NCI-H82 (cell line): ENCODE data around the gene NR2F1-AS1.
"Not testable (repeated sequence)": the region's sequence is repeated elsewhere in the genome, so short reads cannot be mapped to it uniquely, and the experiment has no call there.

Source experiments
- DNase-seq: peaks from one replicate; lab custom pipeline; 2025; lab: John Stamatoyannopoulos, UW

The NR2F1-AS1 gene

GRCh38 chr5:93430118-93430517, 150.9 kb downstream of the NR2F1-AS1 start:
- no peak for DNase-seq

GRCh38 chr5:93428868-93429267, 152.2 kb downstream of the NR2F1-AS1 start:
- DNase-seq = no peak

GRCh38 chr5:93427316-93427715, 153.7 kb downstream of the NR2F1-AS1 start:
- DNase-seq = no peak

GRCh38 chr5:93425096-93425495, 155.9 kb downstream of the NR2F1-AS1 start:
- no peak for DNase-seq

- no peak for DNase-seq
These were observed 157.7 kb downstream of the NR2F1-AS1 start for GRCh38 chr5:93423300-93423699.

GRCh38 chr5:93422652-93423280, 158.3 kb downstream of the NR2F1-AS1 start:
- no peak for DNase-seq

- DNase-seq = no peak
These were observed 159.0 kb downstream of the NR2F1-AS1 start for GRCh38 chr5:93421987-93422401.

GRCh38 chr5:93421468-93421867, 159.6 kb downstream of the NR2F1-AS1 start:
- DNase-seq = no peak

GRCh38 chr5:93417490-93417889, 163.5 kb downstream of the NR2F1-AS1 start:
- no peak for DNase-seq

- no peak for DNase-seq
These were observed 165.2 kb downstream of the NR2F1-AS1 start for GRCh38 chr5:93415819-93416218.

- no peak for DNase-seq
These were observed 169.3 kb downstream of the NR2F1-AS1 start for GRCh38 chr5:93411716-93412115.

GRCh38 chr5:93409691-93410090, 171.3 kb downstream of the NR2F1-AS1 start:
- DNase-seq = no peak

GRCh38 chr5:93407454-93407853, 173.6 kb downstream of the NR2F1-AS1 start:
- DNase-seq = no peak

- no peak for DNase-seq
These were observed 174.0 kb downstream of the NR2F1-AS1 start for GRCh38 chr5:93406971-93407401.

GRCh38 chr5:93404246-93404645, 176.8 kb downstream of the NR2F1-AS1 start:
- DNase-seq = no peak

GRCh38 chr5:93403141-93403928, 177.7 kb downstream of the NR2F1-AS1 start:
- no peak for DNase-seq

GRCh38 chr5:93402451-93402850, 178.6 kb downstream of the NR2F1-AS1 start:
- no peak for DNase-seq

GRCh38 chr5:93401634-93402213, 179.3 kb downstream of the NR2F1-AS1 start:
- DNase-seq = no peak

GRCh38 chr5:93399675-93400074, 181.3 kb downstream of the NR2F1-AS1 start:
- DNase-seq = no peak

GRCh38 chr5:93395971-93396379, 185.0 kb downstream of the NR2F1-AS1 start:
- DNase-seq = no peak

- DNase-seq = no peak
These were observed 186.0 kb downstream of the NR2F1-AS1 start for GRCh38 chr5:93395010-93395409.

GRCh38 chr5:93394301-93394700, 186.7 kb downstream of the NR2F1-AS1 start:
- no peak for DNase-seq

- not testable (repeated sequence) for DNase-seq
These were observed 189.8 kb downstream of the NR2F1-AS1 start for GRCh38 chr5:93391169-93391568.
